Measurements from ENCODE around the gene IGIP. TPM values are rescaled to one million over a fixed set of nuclear protein-coding genes. Genes with fewer than 3 reads are reported as not detected.

Gene IGIP
- total RNA-seq, 1 donor from 2014 or later: 0.98 TPM

DNA sequence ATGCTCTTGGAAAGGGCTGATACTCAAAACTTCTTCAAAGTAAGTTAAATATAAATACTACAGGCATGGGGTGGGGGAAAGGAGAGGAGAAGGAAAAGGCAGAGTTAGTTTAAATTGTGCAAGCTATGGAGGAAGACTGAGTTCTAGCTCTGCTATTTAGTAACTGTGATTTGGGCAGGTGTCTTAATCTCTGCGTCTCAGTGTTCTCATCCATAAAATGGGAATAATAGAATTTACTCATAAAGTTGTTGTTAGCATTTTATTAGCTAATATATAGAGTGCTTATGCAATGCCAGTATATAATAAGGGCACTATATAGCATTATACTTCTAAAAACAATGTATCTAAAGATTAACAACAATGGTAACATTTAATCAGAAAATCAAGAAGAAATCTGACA lies 24.6 kb upstream of the IGIP start:
- Mint-ChIP-seq H3K27ac (ENCODE audit: unreplicated experiment) (no peak overlapping the region), H3K27me3 (ENCODE audit: unreplicated experiment) (peaks cover 10% of the 10 kb centered on the region), H3K9me3 (ENCODE audit: unreplicated experiment) (no peaks in the 10 kb centered on the region), H3K36me3 (ENCODE audit: unreplicated experiment) (no peaks in the 10 kb centered on the region), H3K4me1 (ENCODE audit: low read depth, unreplicated experiment) (no peaks in the 10 kb centered on the region), H3K4me3 (ENCODE audit: unreplicated experiment) (no peak overlapping the region)
- no peak for DNase-seq
- TF ChIP-seq, protein P1, sequence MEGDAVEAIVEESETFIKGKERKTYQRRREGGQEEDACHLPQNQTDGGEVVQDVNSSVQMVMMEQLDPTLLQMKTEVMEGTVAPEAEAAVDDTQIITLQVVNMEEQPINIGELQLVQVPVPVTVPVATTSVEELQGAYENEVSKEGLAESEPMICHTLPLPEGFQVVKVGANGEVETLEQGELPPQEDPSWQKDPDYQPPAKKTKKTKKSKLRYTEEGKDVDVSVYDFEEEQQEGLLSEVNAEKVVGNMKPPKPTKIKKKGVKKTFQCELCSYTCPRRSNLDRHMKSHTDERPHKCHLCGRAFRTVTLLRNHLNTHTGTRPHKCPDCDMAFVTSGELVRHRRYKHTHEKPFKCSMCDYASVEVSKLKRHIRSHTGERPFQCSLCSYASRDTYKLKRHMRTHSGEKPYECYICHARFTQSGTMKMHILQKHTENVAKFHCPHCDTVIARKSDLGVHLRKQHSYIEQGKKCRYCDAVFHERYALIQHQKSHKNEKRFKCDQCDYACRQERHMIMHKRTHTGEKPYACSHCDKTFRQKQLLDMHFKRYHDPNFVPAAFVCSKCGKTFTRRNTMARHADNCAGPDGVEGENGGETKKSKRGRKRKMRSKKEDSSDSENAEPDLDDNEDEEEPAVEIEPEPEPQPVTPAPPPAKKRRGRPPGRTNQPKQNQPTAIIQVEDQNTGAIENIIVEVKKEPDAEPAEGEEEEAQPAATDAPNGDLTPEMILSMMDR (IDR thresholded peaks at IDR 0.05; ENCODE audit: partially characterized antibody, unreplicated experiment): no peak

DNA sequence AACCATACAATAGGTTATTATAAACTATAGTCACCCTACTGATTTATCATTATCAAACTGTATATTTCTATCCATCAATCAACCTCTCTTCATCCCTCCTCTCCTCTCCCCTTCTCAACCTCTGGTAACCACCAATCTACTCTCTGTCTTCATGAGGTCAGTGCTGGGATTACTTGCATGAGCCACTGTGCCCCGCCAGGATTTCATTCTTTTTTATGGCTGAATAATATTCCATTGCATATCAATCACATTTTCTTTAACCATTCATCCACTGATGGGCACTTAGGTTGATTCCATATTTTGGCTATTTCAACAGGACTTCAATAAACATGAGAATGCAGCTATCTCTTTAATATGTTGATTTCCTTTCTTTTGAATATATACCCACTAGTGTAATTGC lies 22.6 kb upstream of the IGIP start:
- Mint-ChIP-seq H3K27ac (ENCODE audit: unreplicated experiment) (no peak overlapping the region), H3K9me3 (ENCODE audit: unreplicated experiment) (peaks cover 6% of the 10 kb centered on the region), H3K4me3 (ENCODE audit: unreplicated experiment) (no peak overlapping the region), H3K27me3 (ENCODE audit: unreplicated experiment) (peaks cover 12% of the 10 kb centered on the region), H3K36me3 (ENCODE audit: unreplicated experiment) (no peaks in the 10 kb centered on the region), H3K4me1 (ENCODE audit: low read depth, unreplicated experiment) (peaks cover 3% of the 10 kb centered on the region)
- DNase-seq: no peak
- TF ChIP-seq, protein P1 (IDR thresholded peaks at IDR 0.05; ENCODE audit: partially characterized antibody, unreplicated experiment): no peak

DNA sequence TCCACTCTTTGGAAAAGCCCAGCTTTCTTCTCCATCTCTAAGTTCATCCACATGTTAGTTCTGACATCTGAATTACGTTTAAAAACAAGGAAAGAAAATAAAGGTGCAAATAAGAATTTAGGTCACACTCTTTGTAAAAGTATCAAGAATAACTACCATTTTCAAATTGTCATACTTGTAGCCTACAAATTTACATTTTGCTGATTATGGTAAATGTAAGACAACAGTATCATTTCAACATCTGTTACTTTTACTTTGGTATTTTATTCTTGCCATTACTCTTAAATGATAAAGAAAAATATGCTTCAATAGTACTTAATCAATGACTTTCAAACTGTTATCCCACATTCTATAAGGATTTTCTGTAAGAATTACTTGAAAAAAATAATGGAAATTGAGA lies 21.6 kb upstream of the IGIP start:
- Mint-ChIP-seq H3K27ac (ENCODE audit: unreplicated experiment) (no peak overlapping the region), H3K4me1 (ENCODE audit: low read depth, unreplicated experiment) (peaks cover 6% of the 10 kb centered on the region), H3K27me3 (ENCODE audit: unreplicated experiment) (peaks cover 16% of the 10 kb centered on the region), H3K9me3 (ENCODE audit: unreplicated experiment) (peaks cover 8% of the 10 kb centered on the region), H3K4me3 (ENCODE audit: unreplicated experiment) (no peak overlapping the region), H3K36me3 (ENCODE audit: unreplicated experiment) (no peaks in the 10 kb centered on the region)
- TF ChIP-seq, protein P1 (IDR thresholded peaks at IDR 0.05; ENCODE audit: partially characterized antibody, unreplicated experiment): no peak
- DNase-seq: no peak

DNA sequence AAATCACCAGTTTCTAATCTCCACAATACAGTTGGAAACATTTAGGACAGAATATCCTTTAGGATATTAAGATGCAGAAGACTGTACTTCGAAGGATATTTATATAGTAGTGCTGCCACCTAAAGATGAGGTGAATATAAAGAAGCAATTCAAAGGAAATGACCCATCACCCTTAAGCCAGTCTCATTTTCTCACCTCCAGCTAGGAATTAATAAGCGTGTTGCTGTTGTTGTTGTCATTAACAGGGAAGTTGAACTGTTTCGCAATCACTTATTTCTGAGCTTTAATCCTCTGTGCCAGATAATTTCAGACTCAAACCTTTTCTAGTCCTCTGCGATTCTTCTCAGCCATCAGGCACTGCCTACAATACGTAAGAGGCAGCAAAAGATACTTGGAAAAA lies 19.6 kb upstream of the IGIP start:
- H3K36me3 Mint-ChIP-seq (ENCODE audit: unreplicated experiment): no peaks in the 10 kb centered on the region

DNA sequence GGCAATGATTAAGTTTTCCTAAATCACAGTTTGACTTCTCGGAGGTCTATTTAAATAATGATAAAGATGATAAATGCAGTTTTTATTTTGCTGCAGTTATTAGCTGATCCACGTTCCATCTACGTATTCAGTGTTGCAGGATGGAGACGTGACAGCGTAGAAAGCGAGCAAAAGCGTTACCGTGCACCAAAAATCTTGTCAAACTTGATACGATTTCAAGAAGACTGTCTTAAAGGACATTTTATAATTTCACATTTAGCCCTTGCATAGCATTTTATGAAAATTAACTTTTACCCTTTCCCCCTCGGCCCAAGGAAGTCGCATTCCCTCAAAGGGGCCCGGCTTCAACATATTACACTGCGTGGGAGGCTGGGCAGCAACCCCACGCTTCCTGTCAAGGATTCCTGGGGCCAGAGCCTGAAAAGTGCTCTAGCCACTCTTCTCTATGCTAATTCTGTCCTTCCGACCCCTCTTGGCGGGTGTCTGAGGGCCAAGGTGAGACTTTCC lies 18.9 kb upstream of the IGIP start:
- Mint-ChIP-seq H3K27ac (ENCODE audit: unreplicated experiment) (peak overlapping the region; percentile 53), H3K4me3 (ENCODE audit: unreplicated experiment) (peak overlapping the region; percentile 85), H3K4me1 (ENCODE audit: low read depth, unreplicated experiment) (peaks cover 7% of the 10 kb centered on the region), H3K9me3 (ENCODE audit: unreplicated experiment) (peaks cover 11% of the 10 kb centered on the region), H3K27me3 (ENCODE audit: unreplicated experiment) (peaks cover 19% of the 10 kb centered on the region), H3K36me3 (ENCODE audit: unreplicated experiment) (no peaks in the 10 kb centered on the region)
- TF ChIP-seq, protein P1 (IDR thresholded peaks at IDR 0.05; ENCODE audit: partially characterized antibody, unreplicated experiment): no peak
- no peak for DNase-seq

More for the DNA sequence above, 19.6 kb upstream of the IGIP start:
- TF ChIP-seq, protein P1 (IDR thresholded peaks at IDR 0.05; ENCODE audit: partially characterized antibody, unreplicated experiment): no peak
- no peak for DNase-seq
- peaks cover 16% of the 10 kb centered on the region for H3K27me3 Mint-ChIP-seq (ENCODE audit: unreplicated experiment)
- no peak overlapping the region for H3K27ac Mint-ChIP-seq (ENCODE audit: unreplicated experiment)
- no peak overlapping the region for H3K4me3 Mint-ChIP-seq (ENCODE audit: unreplicated experiment)
- peaks cover 11% of the 10 kb centered on the region for H3K9me3 Mint-ChIP-seq (ENCODE audit: unreplicated experiment)
- H3K4me1 Mint-ChIP-seq (ENCODE audit: low read depth, unreplicated experiment): peaks cover 7% of the 10 kb centered on the region

Data from glutamatergic neuron (in vitro differentiated cells).